NCI-H2196 treated with DMSO at 0.1 percent for 48 hours (cell line): ENCODE measurements around the gene PARD3B.

ENCODE experiments used
- DNase-seq: peaks from one replicate; lab custom pipeline; 2025; ENCODE audit not compliant: unreplicated experiment; lab: John Stamatoyannopoulos, UW

PARD3B gene

GRCh38 chr2:205629091-205629776 lies 1084.0 kb downstream of the PARD3B start:
- no peak for DNase-seq

- DNase-seq, result no peak
These were observed 1088.7 kb downstream of the PARD3B start for GRCh38 chr2:205633994-205634393.

- DNase-seq, result no peak
These were observed 1091.5 kb downstream of the PARD3B start for GRCh38 chr2:205636549-205637319.

- DNase-seq, result no peak
These were observed 1092.0 kb downstream of the PARD3B start for GRCh38 chr2:205637320-205637602.

GRCh38 chr2:205637779-205638503 lies 1092.7 kb downstream of the PARD3B start:
- DNase-seq, result no peak

GRCh38 chr2:205640716-205641115 lies 1095.4 kb downstream of the PARD3B start:
- no peak for DNase-seq

- no peak for DNase-seq
These were observed 1097.5 kb downstream of the PARD3B start for GRCh38 chr2:205642599-205643356.

GRCh38 chr2:205643391-205643885 lies 1098.2 kb downstream of the PARD3B start:
- DNase-seq, result no peak

- no peak for DNase-seq
These were observed 1098.7 kb downstream of the PARD3B start for GRCh38 chr2:205644018-205644417.

GRCh38 chr2:205646680-205647079 lies 1101.4 kb downstream of the PARD3B start:
- no peak for DNase-seq

GRCh38 chr2:205650450-205650849 lies 1105.2 kb downstream of the PARD3B start:
- DNase-seq, result no peak

GRCh38 chr2:205650931-205651330 lies 1105.7 kb downstream of the PARD3B start:
- DNase-seq, result no peak

GRCh38 chr2:205651719-205652118 lies 1106.4 kb downstream of the PARD3B start:
- DNase-seq, result no peak

- no peak for DNase-seq
These were observed 1109.8 kb downstream of the PARD3B start for GRCh38 chr2:205654878-205655605.

- DNase-seq, result no peak
These were observed 1110.6 kb downstream of the PARD3B start for GRCh38 chr2:205655779-205656456.

GRCh38 chr2:205656461-205656860 lies 1111.2 kb downstream of the PARD3B start:
- no peak for DNase-seq

- DNase-seq, result no peak
These were observed 1111.7 kb downstream of the PARD3B start for GRCh38 chr2:205656941-205657340.

- no peak for DNase-seq
These were observed 1112.3 kb downstream of the PARD3B start for GRCh38 chr2:205657579-205657978.

GRCh38 chr2:205658068-205658467 lies 1112.8 kb downstream of the PARD3B start:
- no peak for DNase-seq

GRCh38 chr2:205658572-205658971 lies 1113.3 kb downstream of the PARD3B start:
- no peak for DNase-seq
